ENCODE data around the gene ZFP36L2. TPM values are rescaled to one million over a fixed set of nuclear protein-coding genes. Genes with fewer than 3 reads are reported as not detected.

Gene ZFP36L2
- total and polyA plus RNA-seq, 2 donors (not counting 1 experiment from before 2014, with no cell fraction given): 94.9 to 482 TPM

DNA sequence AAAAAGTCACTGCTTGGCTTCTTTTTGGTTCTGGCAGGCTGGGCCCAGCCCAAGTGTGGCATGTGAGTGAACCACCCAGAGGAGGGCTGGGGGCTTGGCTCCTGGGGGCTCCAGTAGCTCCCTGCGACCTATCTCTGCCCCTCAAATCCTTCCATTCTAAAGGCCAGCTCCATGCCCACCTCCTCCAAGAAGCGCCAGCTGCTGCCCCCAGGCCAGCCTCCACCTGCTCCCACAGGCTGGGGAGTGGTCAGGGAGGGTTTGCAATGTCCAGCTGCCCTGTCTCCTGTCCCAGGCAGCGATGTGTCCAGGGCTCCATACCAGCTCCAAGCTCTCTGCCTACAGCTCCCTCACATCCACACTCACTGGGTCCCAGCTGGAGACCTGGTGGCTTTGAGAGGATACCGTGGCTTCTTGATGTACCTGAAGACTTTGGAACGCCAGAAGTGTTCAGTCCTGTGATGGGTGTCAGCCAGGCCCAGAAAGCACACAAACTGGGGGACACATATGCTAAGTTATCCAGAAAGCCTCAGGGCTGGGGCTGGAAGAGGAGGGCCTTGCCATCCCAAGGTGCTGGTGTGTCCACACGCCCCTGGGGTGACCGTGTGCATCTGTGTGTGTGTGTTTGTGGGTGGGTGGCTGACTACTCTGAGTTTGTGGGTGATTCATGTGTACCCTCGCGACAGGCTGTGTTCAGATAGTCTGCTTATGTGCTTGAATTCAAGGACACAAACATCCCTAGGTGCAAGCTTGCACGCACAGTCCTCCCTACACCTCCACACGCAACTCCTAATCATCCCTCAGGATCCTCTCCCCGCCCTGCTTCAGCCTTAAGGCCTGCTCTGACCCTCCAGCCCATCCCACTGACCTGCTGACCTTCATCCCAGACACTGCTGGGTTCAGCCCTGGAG is 33.4 kb downstream of the ZFP36L2 start:
- Mint-ChIP-seq H3K27me3 (no peaks in the 10 kb centered on the region), H3K4me1 (peaks cover 43% of the 10 kb centered on the region), H3K4me3 (no peak overlapping the region), H3K9me3 (ENCODE audit: insufficient read depth) (peaks cover 3% of the 10 kb centered on the region), H3K27ac (peak overlapping the region; percentile 85)
- no peak for DNase-seq
- H3K27ac ChIP-seq (ENCODE audit: low read length in 2 of 2): peak overlapping the region in 1 of 2 donors; percentile 89
- H3K4me2 ChIP-seq (replicated peaks; ENCODE audit: low read depth, low read length, poor library complexity, severe bottlenecking): no peak overlapping the region
- H4K20me1 ChIP-seq (ENCODE audit: control insufficient read depth, insufficient read depth, low read length, poor library complexity, severe bottlenecking): no peaks in the 10 kb centered on the region
- ATAC-seq (ENCODE audit: low read depth): no peak
- no peaks in the 10 kb centered on the region for H3K79me2 ChIP-seq (ENCODE audit: control insufficient read depth, insufficient read depth, low read length)
- POLR2A ChIA-PET: interaction anchor here (0.9 to 2.3 kb wide), 4 partner anchors 12 to 34 kb away, joined by 3 to 9 read pairs (median 4); partner anchors contain the start of gene ZFP36L2
- intact Hi-C loops (cut with micrococcal nuclease): no loop called here
- 93% methylated on average over 11 of the region's 12 CpGs for WGBS (ENCODE audit: insufficient coverage)
- H3K27me3 ChIP-seq (replicated peaks in 1 of 4; ENCODE audit: control extremely low read depth in 1 of 4, control insufficient read depth in 3 of 4, insufficient read depth in 4 of 4, low read length in 3 of 4): no peaks in the 10 kb centered on the region
- CTCF ChIA-PET: interaction anchor here (0.9 to 2.7 kb wide), 6 partner anchors 13 to 66 kb away, joined by 3 to 14 read pairs (median 4); no protein-coding TSS in a partner anchor
- H3K9ac ChIP-seq (ENCODE audit: low read length): no peak overlapping the region
- H3K9me3 ChIP-seq (ENCODE audit: control extremely low read depth in 1 of 3, control insufficient read depth in 2 of 3, insufficient read depth in 1 of 3, low read length in 2 of 3): no peaks in the 10 kb centered on the region
- no peak overlapping the region for H3K4me3 ChIP-seq (ENCODE audit: control extremely low read depth in 1 of 5, extremely low read depth in 1 of 5, insufficient read depth in 1 of 5, low read depth in 2 of 5, low read length in 4 of 5)
- H2AFZ ChIP-seq (ENCODE audit: insufficient read depth, low read depth, low read length, poor library complexity, severe bottlenecking): no peak overlapping the region
- H3K36me3 ChIP-seq (replicated peaks in 1 of 2; ENCODE audit: control extremely low read depth in 1 of 2, control insufficient read depth in 1 of 2, extremely low read depth in 1 of 2, insufficient read depth in 2 of 2, low read length in 1 of 2): no peaks in the 10 kb centered on the region
- no peak for TF ChIP-seq EZH2 (IDR thresholded peaks at IDR 0.05; ENCODE audit: borderline replicate concordance, insufficient read depth, low read depth, low read length, poor library complexity, severe bottlenecking)
- TF ChIP-seq, protein P1, sequence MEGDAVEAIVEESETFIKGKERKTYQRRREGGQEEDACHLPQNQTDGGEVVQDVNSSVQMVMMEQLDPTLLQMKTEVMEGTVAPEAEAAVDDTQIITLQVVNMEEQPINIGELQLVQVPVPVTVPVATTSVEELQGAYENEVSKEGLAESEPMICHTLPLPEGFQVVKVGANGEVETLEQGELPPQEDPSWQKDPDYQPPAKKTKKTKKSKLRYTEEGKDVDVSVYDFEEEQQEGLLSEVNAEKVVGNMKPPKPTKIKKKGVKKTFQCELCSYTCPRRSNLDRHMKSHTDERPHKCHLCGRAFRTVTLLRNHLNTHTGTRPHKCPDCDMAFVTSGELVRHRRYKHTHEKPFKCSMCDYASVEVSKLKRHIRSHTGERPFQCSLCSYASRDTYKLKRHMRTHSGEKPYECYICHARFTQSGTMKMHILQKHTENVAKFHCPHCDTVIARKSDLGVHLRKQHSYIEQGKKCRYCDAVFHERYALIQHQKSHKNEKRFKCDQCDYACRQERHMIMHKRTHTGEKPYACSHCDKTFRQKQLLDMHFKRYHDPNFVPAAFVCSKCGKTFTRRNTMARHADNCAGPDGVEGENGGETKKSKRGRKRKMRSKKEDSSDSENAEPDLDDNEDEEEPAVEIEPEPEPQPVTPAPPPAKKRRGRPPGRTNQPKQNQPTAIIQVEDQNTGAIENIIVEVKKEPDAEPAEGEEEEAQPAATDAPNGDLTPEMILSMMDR (IDR thresholded peaks at IDR 0.05): no peak
- peaks cover 40 to 61% of the 10 kb centered on the region in 2 donors for H3K4me1 ChIP-seq (ENCODE audit: control insufficient read depth in 2 of 2, insufficient read depth in 2 of 2, low read length in 2 of 2)
